Measurements from ENCODE around the gene SFXN5.

Gene SFXN5

GRCh38 chr2:73018188-73018825 lies 53.2 kb downstream of the SFXN5 start:
- Histone ChIP-seq H3K27me3 (ENCODE audit: control insufficient read depth, insufficient read depth, low read length, poor library complexity, severe bottlenecking) (no peaks in the 10 kb centered on the region), H3K4me3 (ENCODE audit: insufficient read depth, low read depth, low read length) (no peak overlapping the region), H3K4me1 (ENCODE audit: control insufficient read depth, insufficient read depth, low read length) (no peaks in the 10 kb centered on the region), H3K9me3 (ENCODE audit: control insufficient read depth, low read length) (no peaks in the 10 kb centered on the region), H3K36me3 (ENCODE audit: control insufficient read depth, insufficient read depth, low read length) (no peaks in the 10 kb centered on the region), H3K27ac (ENCODE audit: insufficient read depth, low read depth, low read length, poor library complexity, severe bottlenecking) (no peak overlapping the region)
- WGBS, 2 experiments: 85 to 100% methylated on average over 1 to 2 of the region's 2 CpGs

GRCh38 chr2:73013936-73014335 lies 57.6 kb downstream of the SFXN5 start:
- no peak overlapping the region for H3K4me3 ChIP-seq (ENCODE audit: insufficient read depth, low read depth, low read length)
- H3K27me3 ChIP-seq (ENCODE audit: control insufficient read depth, insufficient read depth, low read length, poor library complexity, severe bottlenecking): no peaks in the 10 kb centered on the region
- no peak overlapping the region for H3K27ac ChIP-seq (ENCODE audit: insufficient read depth, low read depth, low read length, poor library complexity, severe bottlenecking)
- 93 to 94% methylated on average over 2 to 3 of the region's 3 CpGs for WGBS, 2 experiments
- no peaks in the 10 kb centered on the region for H3K36me3 ChIP-seq (ENCODE audit: control insufficient read depth, insufficient read depth, low read length)
- H3K9me3 ChIP-seq (ENCODE audit: control insufficient read depth, low read length): no peaks in the 10 kb centered on the region
- H3K4me1 ChIP-seq (ENCODE audit: control insufficient read depth, insufficient read depth, low read length): no peaks in the 10 kb centered on the region

GRCh38 chr2:73009177-73009839 lies 62.2 kb downstream of the SFXN5 start:
- Histone ChIP-seq H3K4me1 (ENCODE audit: control insufficient read depth, insufficient read depth, low read length) (no peaks in the 10 kb centered on the region), H3K36me3 (ENCODE audit: control insufficient read depth, insufficient read depth, low read length) (no peaks in the 10 kb centered on the region), H3K27me3 (ENCODE audit: control insufficient read depth, insufficient read depth, low read length, poor library complexity, severe bottlenecking) (no peaks in the 10 kb centered on the region), H3K27ac (ENCODE audit: insufficient read depth, low read depth, low read length, poor library complexity, severe bottlenecking) (no peak overlapping the region), H3K4me3 (ENCODE audit: insufficient read depth, low read depth, low read length) (no peak overlapping the region), H3K9me3 (ENCODE audit: control insufficient read depth, low read length) (no peaks in the 10 kb centered on the region)
- WGBS, 2 experiments: 93 to 94% methylated on average over 7 of the region's 7 CpGs

GRCh38 chr2:73008766-73009135 lies 62.8 kb downstream of the SFXN5 start:
- no peak overlapping the region for H3K4me3 ChIP-seq (ENCODE audit: insufficient read depth, low read depth, low read length)
- no peaks in the 10 kb centered on the region for H3K9me3 ChIP-seq (ENCODE audit: control insufficient read depth, low read length)
- H3K27me3 ChIP-seq (ENCODE audit: control insufficient read depth, insufficient read depth, low read length, poor library complexity, severe bottlenecking): no peaks in the 10 kb centered on the region
- no peak overlapping the region for H3K27ac ChIP-seq (ENCODE audit: insufficient read depth, low read depth, low read length, poor library complexity, severe bottlenecking)
- no peaks in the 10 kb centered on the region for H3K4me1 ChIP-seq (ENCODE audit: control insufficient read depth, insufficient read depth, low read length)
- WGBS, 2 experiments: 92 to 94% methylated on average over 9 of the region's 9 CpGs
- no peaks in the 10 kb centered on the region for H3K36me3 ChIP-seq (ENCODE audit: control insufficient read depth, insufficient read depth, low read length)

GRCh38 chr2:73007991-73008765 lies 63.3 kb downstream of the SFXN5 start:
- H3K27me3 ChIP-seq (ENCODE audit: control insufficient read depth, insufficient read depth, low read length, poor library complexity, severe bottlenecking): no peaks in the 10 kb centered on the region
- 93 to 95% methylated on average over 21 of the region's 21 CpGs for WGBS, 2 experiments

GRCh38 chr2:73006969-73007710 lies 64.4 kb downstream of the SFXN5 start:
- Histone ChIP-seq H3K27ac (ENCODE audit: insufficient read depth, low read depth, low read length, poor library complexity, severe bottlenecking) (no peak overlapping the region), H3K36me3 (ENCODE audit: control insufficient read depth, insufficient read depth, low read length) (no peaks in the 10 kb centered on the region), H3K27me3 (ENCODE audit: control insufficient read depth, insufficient read depth, low read length, poor library complexity, severe bottlenecking) (no peaks in the 10 kb centered on the region), H3K9me3 (ENCODE audit: control insufficient read depth, low read length) (no peaks in the 10 kb centered on the region), H3K4me3 (ENCODE audit: insufficient read depth, low read depth, low read length) (no peak overlapping the region), H3K4me1 (ENCODE audit: control insufficient read depth, insufficient read depth, low read length) (no peaks in the 10 kb centered on the region)
- WGBS, 2 experiments: 89 to 97% methylated on average over 13 to 14 of the region's 14 CpGs

More at GRCh38 chr2:73007991-73008765, 63.3 kb downstream of the SFXN5 start:
- Histone ChIP-seq H3K36me3 (ENCODE audit: control insufficient read depth, insufficient read depth, low read length) (no peaks in the 10 kb centered on the region), H3K9me3 (ENCODE audit: control insufficient read depth, low read length) (no peaks in the 10 kb centered on the region), H3K4me1 (ENCODE audit: control insufficient read depth, insufficient read depth, low read length) (no peaks in the 10 kb centered on the region), H3K4me3 (ENCODE audit: insufficient read depth, low read depth, low read length) (no peak overlapping the region), H3K27ac (ENCODE audit: insufficient read depth, low read depth, low read length, poor library complexity, severe bottlenecking) (no peak overlapping the region)

- Histone ChIP-seq H3K36me3 (ENCODE audit: control insufficient read depth, insufficient read depth, low read length) (no peaks in the 10 kb centered on the region), H3K27me3 (ENCODE audit: control insufficient read depth, insufficient read depth, low read length, poor library complexity, severe bottlenecking) (no peaks in the 10 kb centered on the region), H3K4me1 (ENCODE audit: control insufficient read depth, insufficient read depth, low read length) (peaks cover 2% of the 10 kb centered on the region), H3K9me3 (ENCODE audit: control insufficient read depth, low read length) (no peaks in the 10 kb centered on the region), H3K27ac (ENCODE audit: insufficient read depth, low read depth, low read length, poor library complexity, severe bottlenecking) (no peak overlapping the region), H3K4me3 (ENCODE audit: insufficient read depth, low read depth, low read length) (no peak overlapping the region)
- WGBS, 2 experiments: 90 to 91% methylated on average over 14 of the region's 14 CpGs
Observed at GRCh38 chr2:73004889-73005596, 66.5 kb downstream of the SFXN5 start.

GRCh38 chr2:73004466-73004865 lies 67.0 kb downstream of the SFXN5 start:
- H3K27ac ChIP-seq (ENCODE audit: insufficient read depth, low read depth, low read length, poor library complexity, severe bottlenecking): no peak overlapping the region
- H3K27me3 ChIP-seq (ENCODE audit: control insufficient read depth, insufficient read depth, low read length, poor library complexity, severe bottlenecking): no peaks in the 10 kb centered on the region
- no peak overlapping the region for H3K4me3 ChIP-seq (ENCODE audit: insufficient read depth, low read depth, low read length)
- no peaks in the 10 kb centered on the region for H3K36me3 ChIP-seq (ENCODE audit: control insufficient read depth, insufficient read depth, low read length)
- 85 to 86% methylated on average over 12 of the region's 12 CpGs for WGBS, 2 experiments
- no peaks in the 10 kb centered on the region for H3K9me3 ChIP-seq (ENCODE audit: control insufficient read depth, low read length)
- H3K4me1 ChIP-seq (ENCODE audit: control insufficient read depth, insufficient read depth, low read length): peaks cover 4% of the 10 kb centered on the region

- Histone ChIP-seq H3K9me3 (ENCODE audit: control insufficient read depth, low read length) (no peaks in the 10 kb centered on the region), H3K4me1 (ENCODE audit: control insufficient read depth, insufficient read depth, low read length) (peaks cover 4% of the 10 kb centered on the region), H3K36me3 (ENCODE audit: control insufficient read depth, insufficient read depth, low read length) (no peaks in the 10 kb centered on the region), H3K27ac (ENCODE audit: insufficient read depth, low read depth, low read length, poor library complexity, severe bottlenecking) (no peak overlapping the region), H3K4me3 (ENCODE audit: insufficient read depth, low read depth, low read length) (no peak overlapping the region), H3K27me3 (ENCODE audit: control insufficient read depth, insufficient read depth, low read length, poor library complexity, severe bottlenecking) (no peaks in the 10 kb centered on the region)
- WGBS, 2 experiments: 93 to 94% methylated on average over 8 of the region's 8 CpGs
Observed at GRCh38 chr2:73003027-73003426, 68.5 kb downstream of the SFXN5 start.
